Activated effector memory CD4-positive, alpha-beta T cell treated with Interleukin-2 at 50 U/mL for 16 hours (primary cell): ENCODE data around the gene RALGPS1.

ENCODE experiments used
- DNase-seq: peaks from one replicate; pipeline ENCODE4 v3.0.0-alpha.2; 2020

RALGPS1 gene

GRCh38 chr9:127233989-127234388 is 319.4 kb downstream of the RALGPS1 start:
- DNase-seq: no peak

DNA sequence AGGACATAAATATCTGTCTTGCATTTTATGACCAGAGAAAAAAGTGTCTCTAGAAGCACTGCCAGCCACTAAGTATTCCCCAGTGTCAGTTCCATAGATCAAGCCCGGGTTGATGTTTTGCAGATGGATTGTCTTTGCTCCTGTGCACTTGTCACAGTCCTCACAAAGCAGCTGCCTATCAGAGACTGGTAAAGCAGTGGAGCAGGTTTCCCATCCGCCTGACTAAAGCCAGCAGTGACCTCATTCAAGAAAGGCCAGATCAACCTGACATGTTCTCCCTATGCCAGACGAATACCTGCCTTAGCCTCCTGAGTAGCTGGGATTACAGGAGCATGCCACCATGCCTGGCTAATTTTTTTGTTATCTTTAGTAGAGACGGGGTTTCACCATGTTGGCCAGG is 323.2 kb downstream of the RALGPS1 start:
- DNase-seq: no peak

DNA sequence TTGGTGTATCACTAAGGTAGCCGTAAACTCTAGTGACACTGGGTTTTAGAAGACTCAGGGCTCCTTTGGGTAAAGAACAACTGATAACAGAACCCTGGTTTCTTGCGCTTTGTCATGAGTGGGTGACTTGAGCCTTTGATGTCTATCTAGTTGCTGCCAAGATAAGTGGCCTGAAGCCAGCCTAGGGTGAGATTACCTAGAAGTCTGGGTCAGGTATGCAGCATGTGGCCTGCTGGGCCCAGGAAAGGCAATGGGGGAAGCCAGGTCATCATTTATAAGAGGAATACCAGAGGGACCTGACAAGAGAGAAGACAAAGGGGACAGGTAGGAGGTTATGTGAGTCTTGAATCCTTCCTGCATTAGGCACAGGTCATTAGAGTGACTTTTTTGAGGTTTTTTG is 326.8 kb downstream of the RALGPS1 start:
- DNase-seq: no peak

DNA sequence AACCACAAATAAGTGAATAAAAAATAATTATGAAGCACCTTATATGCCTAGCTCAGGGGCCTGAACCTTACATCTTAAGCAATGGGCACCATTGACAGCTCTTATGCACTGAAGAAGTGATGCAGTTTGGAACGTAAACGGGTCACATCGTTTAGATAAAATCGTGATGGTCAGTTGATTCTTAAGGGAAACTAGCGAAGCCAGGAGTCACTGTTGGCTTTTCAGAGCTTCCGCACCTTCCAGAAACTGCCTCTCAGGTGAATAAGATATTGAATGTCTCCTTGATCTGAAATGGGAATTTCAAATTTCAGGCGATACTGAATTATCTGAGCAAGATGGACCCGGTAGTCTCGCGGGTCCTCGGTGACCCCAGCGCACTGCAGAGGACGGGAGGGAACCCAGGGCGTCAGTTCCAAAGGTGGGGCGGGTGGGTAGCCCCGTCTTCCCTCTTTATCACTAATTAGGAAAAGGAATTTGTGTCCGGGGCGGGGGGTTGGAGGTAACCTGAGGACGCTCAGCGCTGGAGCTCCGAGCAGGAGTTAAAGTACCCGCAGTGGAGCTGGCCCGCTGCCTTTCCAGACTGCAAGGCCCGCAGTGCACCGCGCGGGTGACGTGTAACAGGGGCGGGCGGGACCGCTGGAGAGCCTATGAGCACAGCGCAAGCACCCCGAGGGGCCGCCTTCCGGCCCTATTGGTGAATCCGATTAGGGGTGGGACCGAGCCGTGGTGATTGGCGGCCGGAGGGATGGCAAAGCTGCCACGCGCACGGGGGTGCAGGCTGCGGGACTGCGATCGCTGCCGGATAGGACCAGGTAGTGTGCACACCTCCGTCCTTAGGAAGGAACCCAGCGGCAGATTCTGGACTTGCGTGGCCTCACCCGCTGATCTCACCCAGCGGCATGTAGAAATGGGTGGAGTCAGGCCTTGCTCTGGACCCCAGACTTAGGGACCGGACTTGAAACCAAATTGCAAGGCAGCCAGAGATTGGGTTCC is 330.3 kb downstream of the RALGPS1 start:
- peak; percentile 90 for DNase-seq

DNA sequence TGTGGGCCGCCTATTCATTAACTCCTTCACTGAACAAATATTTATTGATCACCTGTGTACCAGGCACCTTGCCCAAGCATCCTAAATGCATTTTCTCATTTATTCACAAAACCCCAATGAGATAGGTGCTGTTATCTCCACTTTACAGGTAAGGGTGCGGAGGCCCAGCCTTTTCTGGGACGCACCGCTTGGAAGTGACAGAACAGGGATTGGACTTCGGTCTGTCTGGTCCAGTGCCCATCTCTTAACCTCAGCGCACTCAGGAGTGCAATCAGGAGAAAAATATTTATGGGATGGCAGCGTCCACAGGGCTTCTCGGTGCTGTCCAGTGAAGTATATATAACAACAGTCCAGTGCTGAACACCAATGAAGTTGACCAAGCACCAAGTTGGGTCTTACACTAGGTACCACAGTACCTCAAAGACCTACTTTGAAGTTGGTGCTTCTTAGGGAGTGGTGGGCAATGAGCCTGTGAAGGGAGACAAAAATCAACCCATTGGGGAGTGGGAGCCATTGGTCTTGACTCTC is 331.1 kb downstream of the RALGPS1 start:
- no peak for DNase-seq

DNA sequence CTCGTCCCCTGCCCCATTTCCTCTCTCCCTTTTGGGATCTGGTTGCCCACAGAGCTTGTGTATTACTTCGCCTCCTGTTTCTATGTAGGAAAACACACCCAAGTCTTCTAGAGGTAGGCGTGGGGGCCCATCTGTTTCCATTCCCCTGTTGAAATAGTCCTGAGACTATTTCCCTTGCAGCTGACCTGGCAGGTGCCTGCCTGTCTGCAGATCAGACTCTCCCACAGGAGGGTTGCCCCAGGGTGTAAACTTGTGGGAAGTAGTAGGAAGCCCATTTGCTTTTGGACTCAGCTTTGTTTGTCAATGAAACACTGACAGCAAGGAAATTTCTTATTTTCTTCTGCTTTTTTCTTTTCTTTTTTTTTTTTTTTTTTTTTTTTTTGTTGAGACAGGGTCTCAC is 333.7 kb downstream of the RALGPS1 start:
- no peak for DNase-seq

DNA sequence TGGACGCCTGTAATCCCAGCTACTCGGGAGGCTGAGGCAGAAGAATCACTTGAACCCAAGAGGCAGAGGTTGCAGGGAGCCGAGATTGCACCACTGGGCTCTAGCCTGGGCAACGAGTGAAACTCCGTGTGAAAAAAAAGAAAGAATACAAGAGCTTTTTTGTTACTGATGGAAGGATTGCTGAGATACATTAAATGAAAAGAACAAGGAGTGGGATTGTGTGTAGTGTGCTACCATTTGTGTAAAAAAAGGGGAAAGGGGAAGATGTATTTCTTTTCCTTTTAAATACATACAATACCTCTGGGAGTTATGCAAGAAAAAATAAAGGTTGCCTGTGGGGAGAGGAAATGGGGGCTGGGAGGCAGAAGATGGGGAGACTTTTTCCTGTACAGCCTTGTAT is 335.3 kb downstream of the RALGPS1 start:
- DNase-seq: no peak

- no peak for DNase-seq
Observed at GRCh38 chr9:127250896-127251391, 336.4 kb downstream of the RALGPS1 start.

DNA sequence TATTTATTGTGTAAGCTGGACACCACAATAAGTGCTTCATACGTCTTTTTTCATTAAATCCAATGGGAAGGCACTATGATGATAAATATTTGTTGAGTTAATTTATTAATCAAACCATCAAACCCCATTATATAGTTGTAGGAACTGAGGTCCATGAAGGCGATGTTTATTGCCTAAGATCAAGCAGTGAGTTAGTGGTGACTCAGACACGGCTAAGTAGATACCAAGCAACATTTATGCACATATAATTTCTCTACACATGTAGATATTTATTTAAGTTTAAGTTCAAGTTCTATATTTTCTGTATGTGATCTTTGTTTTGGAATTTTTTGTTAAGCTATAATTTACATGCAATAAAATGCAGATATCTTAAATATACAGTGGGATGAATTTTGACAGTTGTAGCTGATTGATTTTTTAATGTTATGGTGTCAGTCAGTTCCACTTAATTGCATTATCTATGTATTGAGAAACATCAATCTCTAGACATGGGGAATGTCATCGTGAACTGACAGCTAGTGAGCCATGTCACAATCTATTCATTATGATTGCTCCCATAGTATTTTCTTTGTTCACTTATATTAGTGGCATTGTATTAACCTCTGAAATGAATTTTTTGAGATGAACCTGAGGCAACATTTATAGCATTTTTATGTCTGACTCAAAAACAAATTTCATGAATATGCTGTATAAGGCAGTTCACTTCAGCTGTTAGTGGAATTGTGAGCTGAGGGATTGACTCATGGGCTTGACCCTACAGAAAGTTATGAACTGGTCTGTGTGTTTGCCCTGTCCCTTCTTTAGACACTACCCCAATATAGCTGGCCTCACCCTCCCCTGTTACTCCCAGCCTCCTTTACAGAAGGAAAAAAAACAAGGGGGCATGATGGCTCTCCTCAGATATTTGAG is 338.1 kb downstream of the RALGPS1 start:
- DNase-seq: no peak

- no peak for DNase-seq
Observed at GRCh38 chr9:127253446-127253845, 338.9 kb downstream of the RALGPS1 start.

- DNase-seq: no peak
Observed at GRCh38 chr9:127255692-127256091, 341.1 kb downstream of the RALGPS1 start.

DNA sequence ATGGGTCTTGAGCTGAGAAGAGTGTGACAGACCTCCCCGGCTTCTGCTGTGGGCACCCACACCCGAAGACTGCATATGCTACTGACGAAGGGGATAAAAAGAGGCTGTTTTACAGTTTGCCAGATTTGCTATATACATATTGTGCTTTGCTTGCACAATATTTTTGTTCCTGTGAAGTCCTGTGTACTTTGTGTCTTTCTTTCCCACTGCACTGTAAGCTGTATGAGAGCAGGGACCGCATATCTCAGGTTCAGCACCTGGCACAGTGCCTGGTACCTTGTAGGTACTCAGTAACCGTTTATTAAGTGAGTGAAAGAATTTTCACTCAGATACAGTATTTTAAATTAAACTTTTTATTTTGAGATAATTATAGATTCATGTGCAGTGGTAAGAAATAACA is 341.7 kb downstream of the RALGPS1 start:
- no peak for DNase-seq

- DNase-seq: no peak
Observed at GRCh38 chr9:127258606-127259471, 344.3 kb downstream of the RALGPS1 start.

GRCh38 chr9:127262602-127263001 is 348.0 kb downstream of the RALGPS1 start:
- no peak for DNase-seq

GRCh38 chr9:127263237-127263636 is 348.7 kb downstream of the RALGPS1 start:
- DNase-seq: no peak

- DNase-seq: no peak
Observed at GRCh38 chr9:127263664-127264063, 349.1 kb downstream of the RALGPS1 start.

DNA sequence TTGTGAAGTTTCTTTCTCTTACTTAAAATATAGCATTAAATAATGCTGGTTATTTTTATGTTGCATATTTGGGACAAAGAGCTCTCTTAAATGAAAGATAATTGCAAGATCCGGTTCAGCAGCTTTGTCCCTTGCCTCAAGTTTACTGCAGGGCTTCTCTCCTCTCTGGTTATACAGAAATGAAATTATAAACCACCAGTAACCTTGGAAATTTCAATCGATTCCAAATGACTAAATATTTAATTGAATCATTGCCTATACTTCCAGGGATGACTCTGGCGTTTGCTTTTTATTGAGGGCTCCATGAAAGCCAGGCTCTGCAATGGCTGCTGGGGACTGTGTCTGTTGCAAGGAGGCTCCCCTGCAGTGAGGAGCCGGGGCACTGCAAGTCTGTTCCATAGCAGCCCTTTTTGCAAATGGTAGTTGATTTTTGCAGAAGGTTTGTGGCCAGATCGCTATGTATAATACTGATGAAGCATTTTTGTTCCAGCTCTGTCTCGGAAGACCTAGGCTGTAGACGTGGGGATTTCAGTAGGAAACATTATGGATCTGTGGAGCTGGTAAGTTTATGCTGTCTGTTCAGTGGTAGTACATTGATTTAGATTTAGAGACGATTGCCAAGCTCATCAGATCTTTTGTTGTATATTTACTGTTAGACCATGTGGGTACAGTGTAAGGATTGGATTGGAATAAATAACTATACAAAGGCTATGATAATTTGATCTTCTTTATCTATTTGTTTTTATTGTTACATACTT is 350.1 kb downstream of the RALGPS1 start, which contains the start of gene GARNL3:
TSS of gene GARNL3 (plus strand) at position 313 of the 758 bp plus-strand sequence. CDS start at position 417, 104 bp downstream.
- no peak for DNase-seq

DNA sequence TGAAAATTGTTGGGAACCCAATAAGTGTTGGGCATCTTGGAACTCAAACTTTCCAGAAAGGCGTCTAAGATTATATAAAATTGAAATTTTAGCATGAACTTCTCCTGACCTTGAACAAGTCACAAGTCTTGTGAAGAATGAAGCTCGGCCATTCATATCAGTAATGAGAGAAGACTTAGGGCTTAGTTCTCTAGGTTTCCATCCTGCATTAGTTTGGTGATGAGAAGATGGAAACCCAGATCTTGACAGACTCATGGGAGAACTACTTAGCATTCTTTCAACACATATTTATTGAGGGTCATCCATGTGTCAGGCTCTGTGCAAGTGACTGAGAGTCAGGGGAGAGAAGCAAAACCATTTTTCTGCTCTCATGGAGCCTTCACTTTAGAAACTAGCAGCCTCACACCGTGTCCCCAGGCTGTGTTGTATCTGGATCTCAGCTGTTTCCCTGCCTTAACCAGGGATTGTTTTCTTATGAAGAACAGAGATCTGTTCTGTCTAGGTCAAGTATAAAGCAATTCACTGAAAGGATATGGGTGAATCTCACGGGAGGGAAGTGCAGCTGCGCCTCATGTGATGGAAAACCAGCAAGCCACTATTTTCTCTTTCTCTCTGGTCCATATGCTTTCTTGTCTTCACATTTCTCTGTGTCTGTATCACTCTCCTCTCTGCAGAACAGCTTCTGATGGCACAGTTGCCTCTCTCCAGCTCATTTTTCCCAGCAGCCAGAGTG is 353.4 kb downstream of the RALGPS1 start:
- DNase-seq: no peak

GRCh38 chr9:127269449-127269848 is 354.9 kb downstream of the RALGPS1 start:
- DNase-seq: no peak
